ENCODE data around the gene TYW3.

TYW3 gene

DNA sequence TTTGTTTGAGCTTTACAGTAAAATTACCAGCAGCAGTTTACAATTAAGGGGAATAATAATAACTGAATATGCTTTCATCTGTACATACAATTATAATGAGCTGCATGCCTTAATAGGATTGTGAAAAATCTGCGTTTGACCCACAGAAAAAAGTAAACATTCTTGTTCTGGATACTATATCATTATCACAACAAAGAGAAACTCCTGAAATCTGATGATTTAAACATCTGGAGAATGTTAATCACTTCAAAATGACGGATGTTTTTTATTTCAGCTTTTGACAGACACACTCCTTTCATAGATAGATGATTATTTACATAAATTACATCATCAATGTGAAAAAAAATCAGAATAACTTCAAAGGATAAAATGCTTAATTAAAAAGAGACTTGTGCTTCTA is 58.5 kb downstream of the TYW3 start:
- DNase-seq, result no peak

DNA sequence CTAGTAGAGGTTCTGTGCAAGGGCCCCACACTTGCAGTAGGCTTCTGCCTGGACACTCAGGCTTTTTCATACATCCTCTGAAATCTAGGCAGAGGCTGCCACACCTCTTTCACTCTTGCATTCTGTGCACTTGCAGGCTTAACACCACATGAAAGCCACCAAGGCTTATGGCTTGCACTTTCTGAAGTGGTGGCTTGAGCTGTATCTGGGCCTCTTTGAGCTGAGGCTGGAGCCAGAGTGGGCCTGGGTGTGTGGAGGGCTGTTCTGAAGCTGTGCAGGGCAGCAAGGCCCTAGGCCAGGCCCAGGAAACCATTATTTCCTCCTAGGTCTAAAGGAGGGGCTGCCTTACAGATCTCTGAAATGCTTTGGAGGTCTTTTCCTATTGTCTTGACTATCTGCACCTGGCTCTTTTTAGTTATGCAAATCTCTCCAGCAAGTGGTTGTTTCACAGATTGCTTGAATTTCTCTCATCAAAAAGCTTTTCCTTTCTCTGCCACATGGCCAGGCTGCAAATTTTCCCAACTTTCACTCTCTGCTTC is 66.2 kb downstream of the TYW3 start:
- no peak for DNase-seq

GRCh38 chr1:74811436-74812179 is 78.7 kb downstream of the TYW3 start:
- no peak for DNase-seq

GRCh38 chr1:74812180-74812541 is 79.2 kb downstream of the TYW3 start:
- DNase-seq, result no peak

Measured in activated CD4-positive, alpha-beta T cell treated with anti-CD3 and anti-CD28 coated beads, Interleukin-2, amount 50 U/mL, for 16 hours (primary cell).